Gastrocnemius medialis (tissue), 4 donors: Measurements from ENCODE around the gene WBP2NL. TPM values are rescaled to one million over a fixed set of nuclear protein-coding genes. Genes with fewer than 3 reads are reported as not detected.

Source experiments
- ATAC-seq, 2 donors: fragments of 150-250 bp; one replicate each; pipeline ENCODE4 v1.9.1; 2016
- DNase-seq, 2 donors: peaks; one replicate each; pipeline ENCODE4 v3.0.0-alpha.2; 2019
- H3K27ac ChIP-seq, 4 donors: fragments of 200-600 bp; sonication (generic); 1 replicate in 1 of 4; 2 replicates in 3 of 4; pipeline ENCODE4 v1.5.1; 2016 to 2018; ENCODE audit warnings: mild to moderate bottlenecking in 2 of 4, moderate library complexity in 1 of 4
- H3K27me3 ChIP-seq, 3 donors: fragments of 200-600 bp; sonication (generic) in 2 of 3; 1 replicate in 1 of 3; 2 replicates in 2 of 3; pipeline versions ENCODE4 v1.5.1 to v1.6.0; 2016 to 2019; ENCODE audit warnings: mild to moderate bottlenecking in 1 of 3, moderate library complexity in 1 of 3
- H3K36me3 ChIP-seq, 2 donors: fragments of 200-600 bp; sonication (generic) in 1 of 2; one replicate each; pipeline ENCODE4 v1.5.1; 2017 to 2018
- H3K4me1 ChIP-seq, 2 donors: fragments of 200-600 bp; sonication (generic) in 1 of 2; one replicate each; pipeline ENCODE4 v1.5.1; 2016 to 2017; ENCODE audit warnings: mild to moderate bottlenecking in 2 of 2
- H3K4me3 ChIP-seq, 4 donors: fragments of 200-600 bp; sonication (generic) in 3 of 4; 1 replicate in 1 of 4; 2 replicates in 3 of 4; pipeline ENCODE4 v1.5.1; 2016 to 2019; ENCODE audit warnings: mild to moderate bottlenecking in 2 of 4
- H3K9me3 ChIP-seq, 3 donors: fragments of 200-600 bp; sonication (generic) in 2 of 3; 1 replicate in 1 of 3; 2 replicates in 2 of 3; pipeline ENCODE4 v1.5.1; 2016 to 2019
- POLR2A ChIP-seq, 2 donors: fragments of 450-650 bp; IDR thresholded peaks; one replicate each; pipeline ENCODE4 v1.6.1; 2017; ENCODE audit warnings: antibody characterized with exemption in 2 of 2, mild to moderate bottlenecking in 2 of 2, moderate library complexity in 2 of 2
- in situ Hi-C, 4 donors: fragments of 200-750 bp; cut with MboI; loops; one replicate each; pipeline versions ENCODE4 v1.15.0 to v1.8.0; 2017; ENCODE audit warnings: low sequenced_read_pairs in 4 of 4
- intact Hi-C: fragments of 100-400 bp; cut with DNase I; formaldehyde crosslinking; loops from one replicate; pipeline ENCODE4 v1.15.1; 2023; ENCODE audit warnings: low total_unique reads
- total RNA-seq, 4 donors: library from RNA; depleted of rRNA; stranded (reverse); fragments of >200 nt; gene quantifications; one replicate each; pipeline versions ENCODE4 v1.1.0 to v1.2.3, GENCODE V29; 2016
- TF ChIP-seq, protein P1 (sequence below), 5 experiments: fragments of 450-650 bp in 3 of 5; fragments of 200-600 bp in 2 of 5; sonication (generic) in 2 of 5; IDR thresholded peaks in 4 of 5; conservative IDR thresholded peaks in 1 of 5; 1 replicate in 4 of 5; 2 replicates in 1 of 5; pipeline ENCODE4 v1.5.1; 2016 to 2019; ENCODE audit warnings: antibody characterized with exemption in 5 of 5, mild to moderate bottlenecking in 3 of 5, moderate library complexity in 3 of 5

Gene WBP2NL
- total RNA-seq, 4 donors from 2014 or later = 0.27 to 0.59 (median 0.31) TPM; not detected in 1

DNA sequence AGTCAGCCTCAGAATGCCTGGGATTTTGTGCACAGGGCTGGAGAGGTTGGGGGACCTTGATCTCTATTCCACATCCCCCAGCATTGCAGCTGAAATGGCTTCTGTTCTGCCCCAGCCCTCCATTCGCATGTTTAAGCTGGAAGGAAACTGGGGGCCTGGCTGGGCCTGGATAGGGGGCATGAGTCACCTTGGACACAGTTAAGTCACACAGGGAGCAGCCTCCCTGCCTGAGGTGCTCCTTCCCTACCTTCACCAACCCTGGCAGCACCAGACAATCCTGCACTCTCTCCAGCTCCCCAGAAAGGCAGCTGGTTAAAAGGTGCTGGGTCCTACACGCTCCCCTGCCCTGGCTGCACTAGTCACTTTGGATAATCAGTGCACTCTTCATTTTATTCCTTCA lies 45.9 kb upstream of the WBP2NL start:
- H3K27me3 ChIP-seq = peaks cover 0 to 8% (median 3%) of the 10 kb centered on the region in 3 donors
- no peaks in the 10 kb centered on the region for H3K36me3 ChIP-seq
- no peaks in the 10 kb centered on the region for H3K4me1 ChIP-seq
- no peak for DNase-seq
- TF ChIP-seq, protein P1, sequence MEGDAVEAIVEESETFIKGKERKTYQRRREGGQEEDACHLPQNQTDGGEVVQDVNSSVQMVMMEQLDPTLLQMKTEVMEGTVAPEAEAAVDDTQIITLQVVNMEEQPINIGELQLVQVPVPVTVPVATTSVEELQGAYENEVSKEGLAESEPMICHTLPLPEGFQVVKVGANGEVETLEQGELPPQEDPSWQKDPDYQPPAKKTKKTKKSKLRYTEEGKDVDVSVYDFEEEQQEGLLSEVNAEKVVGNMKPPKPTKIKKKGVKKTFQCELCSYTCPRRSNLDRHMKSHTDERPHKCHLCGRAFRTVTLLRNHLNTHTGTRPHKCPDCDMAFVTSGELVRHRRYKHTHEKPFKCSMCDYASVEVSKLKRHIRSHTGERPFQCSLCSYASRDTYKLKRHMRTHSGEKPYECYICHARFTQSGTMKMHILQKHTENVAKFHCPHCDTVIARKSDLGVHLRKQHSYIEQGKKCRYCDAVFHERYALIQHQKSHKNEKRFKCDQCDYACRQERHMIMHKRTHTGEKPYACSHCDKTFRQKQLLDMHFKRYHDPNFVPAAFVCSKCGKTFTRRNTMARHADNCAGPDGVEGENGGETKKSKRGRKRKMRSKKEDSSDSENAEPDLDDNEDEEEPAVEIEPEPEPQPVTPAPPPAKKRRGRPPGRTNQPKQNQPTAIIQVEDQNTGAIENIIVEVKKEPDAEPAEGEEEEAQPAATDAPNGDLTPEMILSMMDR (IDR thresholded peaks at IDR 0.05 in 4 of 5, conservative IDR thresholded peaks at IDR 0.05 in 1 of 5) = no peak
- no peak for TF ChIP-seq POLR2A (IDR thresholded peaks at IDR 0.05)
- ATAC-seq = no peak
- no peak overlapping the region for H3K27ac ChIP-seq
- H3K4me3 ChIP-seq = no peak overlapping the region
- intact Hi-C loops = no loop called here
- H3K9me3 ChIP-seq = no peaks in the 10 kb centered on the region
- in situ Hi-C loops = loop anchor here in 2 of 4 donors (25.0 kb wide), 1 partner anchor 485 kb away; the partner anchor contains the start of gene NFAM1 (in 2 of the 2)

DNA sequence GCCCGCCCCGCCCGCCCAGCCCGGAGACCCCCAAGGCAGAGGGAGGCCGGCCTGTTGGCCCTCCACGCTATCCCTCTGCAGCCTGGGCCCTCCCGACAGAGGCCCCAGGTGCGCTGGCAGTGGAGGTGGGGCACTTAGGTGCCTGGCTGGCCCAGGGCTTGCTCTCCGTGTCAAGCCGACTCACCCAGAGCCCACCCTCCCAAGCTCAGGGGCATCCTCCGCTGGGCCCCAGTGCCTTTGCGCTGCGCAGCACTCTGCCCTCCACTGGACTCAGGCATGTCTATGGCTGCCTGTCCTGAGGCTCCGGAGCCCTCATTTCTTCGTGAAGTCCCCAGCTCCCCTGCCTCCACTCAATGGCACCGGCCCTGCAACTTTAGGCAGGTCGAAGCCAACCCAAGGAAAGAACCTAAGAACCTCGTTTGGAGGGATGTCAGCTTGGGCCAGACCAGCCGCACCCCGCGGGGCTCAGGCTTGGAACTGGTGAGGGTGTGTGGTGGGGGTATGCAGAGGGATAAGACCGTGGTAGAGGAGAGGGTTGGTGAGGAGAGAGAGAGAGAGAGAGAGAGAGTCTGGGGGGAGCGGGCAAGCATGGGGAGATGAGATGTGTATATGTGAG lies 40.5 kb upstream of the WBP2NL start:
- intact Hi-C loops (no loop called here), in situ Hi-C loops (loop anchor here in 2 of 4 donors (25.0 kb wide), 1 partner anchor 479 kb away; the partner anchor contains the start of gene NFAM1 (in 2 of the 2))
- no peak for ATAC-seq

DNA sequence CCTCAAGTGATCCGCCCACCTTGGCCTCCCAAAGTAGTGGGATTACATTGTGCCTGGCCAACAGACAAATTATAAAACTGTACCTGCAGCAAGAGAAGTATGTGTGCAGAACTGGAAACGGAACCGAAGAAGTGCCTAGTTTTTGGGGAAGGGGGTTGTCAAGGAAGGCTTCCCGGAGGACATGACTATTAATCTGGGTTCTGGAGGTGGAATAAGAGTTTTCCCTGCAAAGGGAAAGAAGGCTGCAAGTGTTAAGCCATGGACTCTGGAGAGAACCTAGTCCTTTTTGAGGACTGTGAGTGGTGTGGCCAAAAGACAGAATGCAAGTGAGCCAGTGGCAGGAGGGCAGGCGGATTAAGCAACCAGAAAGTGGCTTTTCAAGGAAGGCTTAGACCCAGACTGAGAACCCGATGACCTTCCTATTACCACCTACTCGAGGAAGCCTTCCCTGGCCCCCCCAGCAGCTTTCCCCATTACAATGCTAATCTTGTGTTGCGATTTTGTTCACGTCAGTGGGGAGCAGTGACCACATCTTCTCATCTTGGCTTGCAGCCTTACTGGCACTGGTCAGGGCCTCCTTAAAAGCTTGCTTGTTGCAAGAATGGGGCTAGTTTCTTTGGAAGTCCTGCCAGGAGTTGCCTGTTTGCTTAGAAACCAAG lies 35.0 kb upstream of the WBP2NL start:
- Histone ChIP-seq H3K4me1 (no peaks in the 10 kb centered on the region), H3K27ac (no peak overlapping the region), H3K4me3 (no peak overlapping the region), H3K27me3 (no peaks in the 10 kb centered on the region), H3K9me3 (no peaks in the 10 kb centered on the region), H3K36me3 (no peaks in the 10 kb centered on the region)
- in situ Hi-C loops = loop anchor here in 3 of 4 donors (10.0 to 25.0 kb wide), 2 partner anchors 471 to 474 kb away; partner anchors contain the start of gene NFAM1 (in 3 of the 3)
- intact Hi-C loops = loop anchor here (10.0 kb wide), 1 partner anchor 151 kb away; no protein-coding TSS in a partner anchor
- no peak for DNase-seq
- TF ChIP-seq POLR2A (IDR thresholded peaks at IDR 0.05) = no peak
- TF ChIP-seq, protein P1 (IDR thresholded peaks at IDR 0.05 in 4 of 5, conservative IDR thresholded peaks at IDR 0.05 in 1 of 5) = no peak
- no peak for ATAC-seq

More for the DNA sequence above, 40.5 kb upstream of the WBP2NL start:
- Histone ChIP-seq H3K27me3 (peaks cover 0 to 7% (median 7%) of the 10 kb centered on the region in 3 donors), H3K36me3 (no peaks in the 10 kb centered on the region), H3K9me3 (no peaks in the 10 kb centered on the region), H3K4me3 (peak overlapping the region in 3 of 4 donors; percentile 23 to 31 (median 31)), H3K4me1 (no peaks in the 10 kb centered on the region), H3K27ac (no peak overlapping the region)
- TF ChIP-seq, protein P1 (IDR thresholded peaks at IDR 0.05 in 4 of 5, conservative IDR thresholded peaks at IDR 0.05 in 1 of 5) = peak in 1 of 5 experiments; percentile 18
- no peak for TF ChIP-seq POLR2A (IDR thresholded peaks at IDR 0.05)
- no peak for DNase-seq

DNA sequence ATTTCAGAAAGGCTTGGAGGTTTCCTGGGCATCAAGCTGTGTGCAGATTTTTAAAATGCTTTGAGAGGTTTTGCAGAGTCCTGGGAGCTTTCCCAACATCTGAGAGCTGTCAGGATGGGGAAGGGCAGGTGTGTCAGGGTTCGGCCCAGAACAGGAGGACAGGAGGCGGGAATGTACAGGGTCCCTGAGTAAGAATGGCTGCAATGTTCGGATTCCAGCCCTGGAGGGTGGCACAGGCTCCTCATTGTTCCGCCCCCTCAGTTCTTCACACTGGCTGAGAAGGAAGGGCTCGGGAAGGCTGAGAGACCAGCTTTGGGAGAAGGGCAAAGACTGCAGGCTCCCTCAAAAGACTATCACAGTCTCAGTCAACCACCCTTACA lies 34.5 kb upstream of the WBP2NL start:
- no peak overlapping the region for H3K27ac ChIP-seq
- no peak for ATAC-seq
- no peaks in the 10 kb centered on the region for H3K4me1 ChIP-seq
- H3K9me3 ChIP-seq = no peaks in the 10 kb centered on the region
- in situ Hi-C loops (loop anchor here in 3 of 4 donors (10.0 to 25.0 kb wide), 2 partner anchors 471 to 473 kb away; partner anchors contain the start of gene NFAM1 (in 3 of the 3)), intact Hi-C loops (loop anchor here (10.0 kb wide), 1 partner anchor 151 kb away; no protein-coding TSS in a partner anchor)
- no peak for DNase-seq
- H3K4me3 ChIP-seq = no peak overlapping the region
- TF ChIP-seq, protein P1 (IDR thresholded peaks at IDR 0.05 in 4 of 5, conservative IDR thresholded peaks at IDR 0.05 in 1 of 5) = no peak
- no peak for TF ChIP-seq POLR2A (IDR thresholded peaks at IDR 0.05)
- H3K36me3 ChIP-seq = no peaks in the 10 kb centered on the region
- H3K27me3 ChIP-seq = no peaks in the 10 kb centered on the region
